HG03342 (cell line): Measurements from ENCODE around the gene ZGRF1.
"Not testable (repeated sequence)": the region's sequence is repeated elsewhere in the genome, so short reads cannot be mapped to it uniquely, and the experiment has no call there.

ENCODE experiments used
- ATAC-seq: cut with Tn5 transposase; IDR thresholded peaks from one replicate; pipeline ENCODE4 v1.9.1; 2021; ENCODE audit warnings: mild to moderate bottlenecking, moderate library complexity; ENCODE audit not compliant: unreplicated experiment

Gene ZGRF1

GRCh38 chr4:112517911-112518310, 118.8 kb downstream of the ZGRF1 start:
- ATAC-seq = no peak

GRCh38 chr4:112517067-112517634, 119.6 kb downstream of the ZGRF1 start:
- peak; percentile 27 for ATAC-seq

- peak; percentile 19 for ATAC-seq
Measured at GRCh38 chr4:112516471-112517066, 120.1 kb downstream of the ZGRF1 start.

GRCh38 chr4:112516066-112516470, 120.6 kb downstream of the ZGRF1 start, which contains the start of gene NEUROG2:
TSS of gene NEUROG2 (minus strand) at chr4:112516180. CDS start at chr4:112515475, 705 bp downstream.
- no peak for ATAC-seq

- ATAC-seq = peak; percentile 30
Measured at GRCh38 chr4:112515198-112516065, 121.3 kb downstream of the ZGRF1 start.

- peak; percentile 15 for ATAC-seq
Measured at GRCh38 chr4:112514647-112515197, 122.0 kb downstream of the ZGRF1 start.

GRCh38 chr4:112513971-112514646, 122.6 kb downstream of the ZGRF1 start:
- ATAC-seq = peak; percentile 22

GRCh38 chr4:112511803-112512118, 124.9 kb downstream of the ZGRF1 start:
- ATAC-seq = no peak

- no peak for ATAC-seq
Measured at GRCh38 chr4:112511093-112511802, 125.5 kb downstream of the ZGRF1 start.

GRCh38 chr4:112510291-112511092, 126.2 kb downstream of the ZGRF1 start:
- ATAC-seq = no peak

- ATAC-seq = no peak
Measured at GRCh38 chr4:112509243-112510141, 127.2 kb downstream of the ZGRF1 start.

- no peak for ATAC-seq
Measured at GRCh38 chr4:112508356-112508755, 128.4 kb downstream of the ZGRF1 start.

- no peak for ATAC-seq
Measured at GRCh38 chr4:112504807-112505206, 131.9 kb downstream of the ZGRF1 start.

- no peak for ATAC-seq
Measured at GRCh38 chr4:112502871-112503270, 133.8 kb downstream of the ZGRF1 start.

GRCh38 chr4:112492321-112492720, 144.4 kb downstream of the ZGRF1 start:
- ATAC-seq = no peak

GRCh38 chr4:112490808-112491207, 145.9 kb downstream of the ZGRF1 start:
- ATAC-seq = not testable (repeated sequence)
